HL-60 (cell line): ENCODE data around the gene SARNP.

Experiments
- GABPA ChIP-seq: IDR thresholded peaks from 2 replicates; pipeline ENCODE4 v1.6.1; 2012; ENCODE audit warnings: low read depth
- POLR2AphosphoS5 ChIP-seq: IDR thresholded peaks from 2 replicates; pipeline ENCODE4 v1.6.1; 2012; ENCODE audit warnings: low read depth
- TF ChIP-seq, protein P1 (sequence below): IDR thresholded peaks from one replicate; pipeline ENCODE4 v1.5.1; 2011; ENCODE audit warnings: low read length, control low read depth, inconsistent platforms; ENCODE audit not compliant: insufficient read depth
- TF ChIP-seq, protein P2 (sequence below): IDR thresholded peaks from 2 replicates; pipeline ENCODE4 v1.6.1; 2012; ENCODE audit warnings: low read depth; ENCODE audit not compliant: insufficient replicate concordance

GRCh38 chr12:55824726-55825125 is 7.2 kb upstream of the SARNP start:
- TF ChIP-seq, protein P1, sequence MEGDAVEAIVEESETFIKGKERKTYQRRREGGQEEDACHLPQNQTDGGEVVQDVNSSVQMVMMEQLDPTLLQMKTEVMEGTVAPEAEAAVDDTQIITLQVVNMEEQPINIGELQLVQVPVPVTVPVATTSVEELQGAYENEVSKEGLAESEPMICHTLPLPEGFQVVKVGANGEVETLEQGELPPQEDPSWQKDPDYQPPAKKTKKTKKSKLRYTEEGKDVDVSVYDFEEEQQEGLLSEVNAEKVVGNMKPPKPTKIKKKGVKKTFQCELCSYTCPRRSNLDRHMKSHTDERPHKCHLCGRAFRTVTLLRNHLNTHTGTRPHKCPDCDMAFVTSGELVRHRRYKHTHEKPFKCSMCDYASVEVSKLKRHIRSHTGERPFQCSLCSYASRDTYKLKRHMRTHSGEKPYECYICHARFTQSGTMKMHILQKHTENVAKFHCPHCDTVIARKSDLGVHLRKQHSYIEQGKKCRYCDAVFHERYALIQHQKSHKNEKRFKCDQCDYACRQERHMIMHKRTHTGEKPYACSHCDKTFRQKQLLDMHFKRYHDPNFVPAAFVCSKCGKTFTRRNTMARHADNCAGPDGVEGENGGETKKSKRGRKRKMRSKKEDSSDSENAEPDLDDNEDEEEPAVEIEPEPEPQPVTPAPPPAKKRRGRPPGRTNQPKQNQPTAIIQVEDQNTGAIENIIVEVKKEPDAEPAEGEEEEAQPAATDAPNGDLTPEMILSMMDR, result no peak
- TF ChIP-seq POLR2AphosphoS5 (no peak), GABPA (no peak)
- TF ChIP-seq, protein P2, sequence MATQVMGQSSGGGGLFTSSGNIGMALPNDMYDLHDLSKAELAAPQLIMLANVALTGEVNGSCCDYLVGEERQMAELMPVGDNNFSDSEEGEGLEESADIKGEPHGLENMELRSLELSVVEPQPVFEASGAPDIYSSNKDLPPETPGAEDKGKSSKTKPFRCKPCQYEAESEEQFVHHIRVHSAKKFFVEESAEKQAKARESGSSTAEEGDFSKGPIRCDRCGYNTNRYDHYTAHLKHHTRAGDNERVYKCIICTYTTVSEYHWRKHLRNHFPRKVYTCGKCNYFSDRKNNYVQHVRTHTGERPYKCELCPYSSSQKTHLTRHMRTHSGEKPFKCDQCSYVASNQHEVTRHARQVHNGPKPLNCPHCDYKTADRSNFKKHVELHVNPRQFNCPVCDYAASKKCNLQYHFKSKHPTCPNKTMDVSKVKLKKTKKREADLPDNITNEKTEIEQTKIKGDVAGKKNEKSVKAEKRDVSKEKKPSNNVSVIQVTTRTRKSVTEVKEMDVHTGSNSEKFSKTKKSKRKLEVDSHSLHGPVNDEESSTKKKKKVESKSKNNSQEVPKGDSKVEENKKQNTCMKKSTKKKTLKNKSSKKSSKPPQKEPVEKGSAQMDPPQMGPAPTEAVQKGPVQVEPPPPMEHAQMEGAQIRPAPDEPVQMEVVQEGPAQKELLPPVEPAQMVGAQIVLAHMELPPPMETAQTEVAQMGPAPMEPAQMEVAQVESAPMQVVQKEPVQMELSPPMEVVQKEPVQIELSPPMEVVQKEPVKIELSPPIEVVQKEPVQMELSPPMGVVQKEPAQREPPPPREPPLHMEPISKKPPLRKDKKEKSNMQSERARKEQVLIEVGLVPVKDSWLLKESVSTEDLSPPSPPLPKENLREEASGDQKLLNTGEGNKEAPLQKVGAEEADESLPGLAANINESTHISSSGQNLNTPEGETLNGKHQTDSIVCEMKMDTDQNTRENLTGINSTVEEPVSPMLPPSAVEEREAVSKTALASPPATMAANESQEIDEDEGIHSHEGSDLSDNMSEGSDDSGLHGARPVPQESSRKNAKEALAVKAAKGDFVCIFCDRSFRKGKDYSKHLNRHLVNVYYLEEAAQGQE, result no peak
